ENCODE results near the gene TERT.
"Not testable (repeated sequence)": the region's sequence is repeated elsewhere in the genome, so short reads cannot be mapped to it uniquely, and the experiment has no call there.

TERT gene

DNA sequence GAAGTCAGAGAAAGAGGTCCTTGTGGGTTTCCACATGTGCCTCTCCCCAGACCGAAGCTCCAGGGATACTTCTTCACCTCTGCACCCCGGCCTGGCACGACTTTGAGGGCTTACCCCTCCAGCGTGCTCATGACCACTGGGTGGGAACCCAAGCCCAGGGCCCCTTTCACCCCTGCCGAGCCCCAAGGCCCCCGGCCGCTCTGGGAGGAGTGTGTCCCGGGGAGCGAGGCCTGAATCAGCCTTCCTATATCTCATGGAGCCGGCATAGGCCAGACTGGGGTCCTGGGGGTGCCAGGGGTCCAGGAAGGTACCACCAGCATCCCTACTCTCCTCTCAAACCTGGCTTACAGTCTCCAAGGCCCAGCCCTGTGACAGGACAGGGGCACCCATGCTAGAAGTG is 17.1 kb downstream of the TERT start:
- no peak for DNase-seq

DNA sequence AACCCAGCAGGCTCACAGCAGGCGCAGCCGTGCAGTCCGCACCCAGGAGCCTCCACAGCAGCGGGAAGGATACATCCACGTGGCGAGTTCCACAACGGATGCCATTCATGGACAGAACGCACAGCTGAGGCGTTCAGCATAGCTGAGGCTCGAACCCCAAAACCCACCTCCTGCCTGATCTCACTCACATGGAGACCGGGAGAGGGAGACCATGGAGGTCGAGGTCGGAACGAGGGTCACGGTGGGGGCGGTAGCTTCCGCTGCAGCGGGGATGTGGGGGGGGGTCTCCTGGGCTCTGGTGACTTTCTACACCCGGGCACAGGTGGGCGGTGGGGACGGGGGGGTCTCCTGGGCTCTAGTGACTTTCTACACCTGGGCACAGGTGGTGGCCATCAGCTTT is 17.5 kb downstream of the TERT start:
- no peak for DNase-seq

DNA sequence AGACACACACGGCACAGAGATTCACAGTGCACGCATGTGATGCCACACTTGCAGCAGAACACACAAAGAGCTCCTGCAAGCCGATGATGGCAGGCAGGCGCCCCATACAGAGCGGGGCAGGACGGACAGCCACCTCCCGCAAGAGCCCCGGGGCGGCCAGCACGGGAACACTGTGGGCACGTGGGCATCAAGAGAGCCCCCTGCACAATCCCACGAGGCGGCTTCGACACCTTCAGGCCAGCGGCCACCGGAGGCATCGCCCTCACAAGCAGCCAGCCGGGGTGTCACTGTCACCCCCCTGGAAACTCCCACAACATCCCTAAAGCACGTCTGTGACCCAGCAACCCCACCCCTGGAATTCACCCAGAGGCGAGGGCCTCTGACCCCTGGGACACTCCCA is 17.9 kb downstream of the TERT start:
- DNase-seq, result no peak

DNA sequence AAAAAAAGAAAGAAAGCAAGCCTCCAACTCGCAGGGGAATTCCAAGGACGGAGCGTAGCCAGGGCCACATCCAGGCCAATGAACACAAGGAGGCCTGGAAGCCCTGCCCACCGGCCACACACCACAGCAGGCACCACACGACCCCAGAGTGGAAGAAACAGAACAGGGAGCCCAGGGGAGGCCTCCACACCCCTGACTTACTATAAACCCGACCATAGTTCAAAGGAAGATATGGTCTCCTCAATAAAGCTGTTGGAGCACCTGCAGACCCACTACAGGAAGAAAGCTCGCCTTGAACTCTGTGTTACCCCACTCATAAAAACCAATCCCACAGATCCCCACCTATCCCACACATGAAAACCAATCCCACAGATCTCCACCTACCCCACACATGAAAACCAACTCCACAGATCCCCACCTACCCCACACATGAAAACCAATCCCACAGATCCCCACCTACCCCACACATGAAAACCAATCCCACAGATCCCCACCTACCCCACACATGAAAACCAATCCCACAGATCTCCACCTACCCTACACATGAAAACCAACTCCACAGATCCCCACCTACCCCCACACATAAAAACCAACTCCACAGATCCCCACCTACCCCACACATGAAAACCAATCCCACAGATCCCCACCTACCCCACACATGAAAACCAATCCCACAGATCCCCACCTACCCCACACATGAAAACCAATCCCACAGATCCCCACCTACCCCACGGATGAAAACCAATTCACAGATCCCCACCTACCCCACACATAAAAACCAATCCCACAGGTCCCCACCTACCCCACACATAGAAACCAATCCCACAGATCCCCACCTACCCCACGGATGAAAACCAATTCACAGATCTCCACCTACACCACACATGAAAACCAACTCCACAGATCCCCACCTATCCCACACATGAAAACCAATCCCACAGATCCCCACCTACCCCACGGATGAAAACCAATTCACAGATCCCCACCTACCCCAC is 19.2 kb downstream of the TERT start:
- not testable (repeated sequence) for DNase-seq

DNA sequence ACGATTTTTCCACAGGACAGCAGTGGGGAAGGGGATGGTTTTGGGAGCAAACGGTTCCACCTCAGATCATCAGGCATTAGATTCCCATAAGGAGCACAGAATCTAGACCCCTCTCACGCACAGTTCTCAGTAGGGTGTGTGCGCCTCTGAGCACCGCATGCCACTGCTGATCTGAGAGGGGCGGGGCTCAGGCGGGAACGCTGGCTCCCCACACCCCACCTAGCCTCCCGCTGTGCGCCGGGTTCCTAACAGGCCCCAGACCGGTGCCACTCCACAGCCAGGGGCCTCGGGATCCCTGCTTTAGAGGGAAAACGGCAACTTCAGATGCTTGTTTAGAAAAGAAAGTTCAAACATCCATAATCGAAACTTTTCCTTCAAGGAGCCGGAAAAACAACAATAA is 20.4 kb downstream of the TERT start:
- DNase-seq, result no peak

DNA sequence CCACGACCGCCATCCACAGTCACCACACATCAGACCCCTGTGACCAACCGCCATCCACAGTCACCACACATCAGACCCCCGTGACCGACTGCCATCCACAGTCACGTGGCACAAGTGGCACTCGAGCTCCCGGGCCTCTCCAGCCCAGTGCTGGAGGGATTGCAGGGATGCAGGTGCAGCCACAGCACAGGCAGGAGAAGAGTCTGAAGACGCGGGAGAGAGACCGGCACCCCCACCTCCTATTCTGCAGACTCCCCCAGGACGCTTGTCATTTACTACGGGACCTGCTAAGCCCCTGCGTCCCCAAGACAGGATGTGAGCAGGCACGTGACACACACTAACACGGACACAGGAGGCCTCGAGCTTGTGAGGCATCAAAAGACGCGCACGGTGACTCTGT is 21.1 kb downstream of the TERT start:
- DNase-seq, result no peak

DNA sequence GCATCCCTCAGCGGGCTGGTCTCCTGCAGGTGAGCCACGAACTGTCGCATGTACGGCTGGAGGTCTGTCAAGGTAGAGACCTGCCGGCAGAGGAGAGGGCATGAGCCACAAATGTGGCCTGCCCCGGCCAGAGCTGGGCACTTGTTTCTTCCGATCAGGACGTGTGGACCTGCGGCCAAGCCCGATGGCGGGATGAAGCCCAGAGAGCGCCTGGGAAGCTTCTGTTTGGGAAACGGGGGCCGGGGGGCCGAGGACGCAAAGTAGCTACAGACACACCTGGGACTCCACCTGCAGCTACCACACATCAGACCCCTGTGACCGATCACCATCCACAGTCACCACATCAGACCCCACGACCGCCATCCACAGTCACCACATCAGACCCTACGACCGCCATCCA is 22.7 kb downstream of the TERT start:
- no peak for DNase-seq

DNA sequence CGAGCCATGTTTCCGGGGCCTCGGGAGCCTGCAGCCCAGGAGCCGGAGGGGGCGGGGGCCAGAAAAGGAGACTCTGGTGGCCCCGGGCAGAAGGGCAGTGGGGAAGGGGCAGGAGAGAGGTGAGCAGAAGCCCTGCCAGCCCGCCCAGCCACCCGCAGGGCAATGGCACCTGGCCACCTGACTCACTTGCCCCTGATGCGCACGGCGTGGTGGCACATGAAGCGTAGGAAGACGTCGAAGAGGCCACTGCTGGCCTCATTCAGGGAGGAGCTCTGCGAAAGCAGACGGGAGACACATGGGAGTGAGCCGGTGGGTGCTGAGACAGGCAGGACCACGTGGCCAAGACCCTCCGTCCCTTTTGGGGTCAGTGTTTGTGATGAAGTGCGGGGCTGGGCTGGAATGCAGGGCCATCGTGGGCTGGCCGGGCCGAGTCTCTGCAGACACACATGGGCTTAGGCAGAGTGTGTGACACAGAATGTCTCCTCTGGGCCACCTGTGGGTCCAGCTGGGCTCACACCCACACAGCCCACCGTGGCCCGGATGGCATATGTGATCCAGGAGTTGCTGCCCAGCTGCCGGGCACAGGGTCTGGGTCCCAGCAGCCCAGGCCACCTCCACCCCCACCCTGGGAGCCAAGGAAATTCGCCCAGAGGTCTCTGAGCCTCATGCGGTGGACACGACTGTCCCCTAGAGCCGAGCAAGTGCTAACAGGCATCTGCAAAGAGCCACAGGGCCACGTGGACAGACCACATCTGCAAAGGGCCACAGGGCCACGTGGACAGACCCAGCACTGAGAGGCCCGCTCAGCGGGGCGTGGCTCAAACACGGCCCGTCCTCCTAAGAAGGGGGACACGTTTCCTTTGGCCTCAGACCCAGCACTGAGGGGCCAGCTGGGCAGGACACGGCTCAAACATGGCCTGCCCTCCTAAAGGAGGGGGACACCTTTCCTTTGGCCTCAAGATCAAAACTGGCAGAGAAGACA is 23.6 kb downstream of the TERT start:
- DNase-seq, result no peak

DNA sequence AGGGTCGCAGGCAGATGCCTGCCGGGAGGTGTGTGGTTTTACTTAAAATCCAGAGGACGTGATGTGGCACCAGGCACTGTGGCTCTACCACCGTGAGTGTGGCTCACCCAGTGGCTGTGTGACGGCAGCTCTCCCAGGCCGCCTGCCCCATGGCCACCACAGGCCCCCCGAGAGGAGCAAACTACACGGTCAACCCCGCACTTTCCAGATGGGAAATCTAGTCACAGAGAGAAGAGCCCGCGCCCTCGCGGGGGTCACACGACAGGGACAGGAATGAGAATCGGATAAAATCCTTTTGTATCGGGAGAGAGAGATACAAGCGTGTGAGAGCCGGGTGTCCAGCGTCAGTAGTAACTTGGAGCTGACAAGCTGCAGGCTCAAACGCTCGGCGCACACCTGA is 24.4 kb downstream of the TERT start:
- no peak for DNase-seq

DNA sequence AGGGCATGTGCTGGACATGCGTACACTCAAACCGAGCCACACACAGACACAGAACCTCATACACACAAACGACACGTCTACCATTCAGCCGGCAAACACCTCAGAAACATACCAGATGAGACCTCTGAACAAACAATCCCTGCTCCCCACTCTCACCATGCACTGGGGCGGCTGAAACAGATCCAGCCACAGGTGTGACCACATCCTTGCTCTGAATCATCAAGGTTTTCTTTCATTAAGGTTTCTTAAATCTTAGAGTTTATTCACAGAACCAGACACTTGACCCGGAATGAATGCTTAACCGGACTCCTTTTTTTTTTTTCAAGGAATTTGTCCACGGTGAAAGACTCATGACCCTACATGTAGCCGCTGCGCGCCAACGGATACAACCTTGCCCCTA is 26.2 kb downstream of the TERT start:
- DNase-seq, result peak; percentile 48

DNA sequence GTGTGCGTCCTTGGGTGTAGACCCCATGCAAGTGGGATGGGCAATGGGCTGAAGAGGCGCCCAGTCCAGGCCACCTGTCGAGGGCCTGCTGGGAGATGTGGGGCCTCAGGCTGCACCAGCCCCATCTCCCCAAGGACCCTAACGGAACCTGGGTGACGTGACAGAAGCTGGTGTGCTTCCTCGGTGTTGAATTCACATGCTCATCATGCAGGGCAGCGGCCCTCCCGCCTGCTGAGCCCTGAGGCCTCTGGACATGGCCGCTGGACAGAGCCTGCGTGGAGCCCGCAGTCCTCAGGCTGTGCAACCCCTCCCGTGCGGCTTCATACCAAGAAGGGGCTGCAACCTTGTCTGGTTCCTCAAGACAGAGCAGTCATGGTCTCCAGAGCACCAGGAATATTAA is 26.8 kb downstream of the TERT start:
- no peak for DNase-seq

DNA sequence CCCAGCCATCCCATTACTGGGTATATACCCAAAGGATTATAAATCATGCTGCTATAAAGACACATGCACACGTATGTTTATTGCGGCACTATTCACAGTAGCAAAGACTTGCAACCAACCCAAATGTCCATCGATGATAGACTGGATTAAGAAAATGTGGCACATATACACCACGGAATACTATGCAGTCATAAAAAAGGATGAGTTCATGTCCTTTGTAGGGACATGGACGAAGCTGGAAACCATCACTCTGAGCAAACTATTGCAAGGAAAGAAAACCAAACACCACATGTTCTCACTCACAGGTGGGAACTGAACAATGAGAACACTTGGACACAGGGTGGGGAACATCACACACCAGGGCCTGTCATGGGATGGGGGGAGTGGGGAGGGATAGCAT is 27.4 kb downstream of the TERT start:
- not testable (repeated sequence) for DNase-seq

DNA sequence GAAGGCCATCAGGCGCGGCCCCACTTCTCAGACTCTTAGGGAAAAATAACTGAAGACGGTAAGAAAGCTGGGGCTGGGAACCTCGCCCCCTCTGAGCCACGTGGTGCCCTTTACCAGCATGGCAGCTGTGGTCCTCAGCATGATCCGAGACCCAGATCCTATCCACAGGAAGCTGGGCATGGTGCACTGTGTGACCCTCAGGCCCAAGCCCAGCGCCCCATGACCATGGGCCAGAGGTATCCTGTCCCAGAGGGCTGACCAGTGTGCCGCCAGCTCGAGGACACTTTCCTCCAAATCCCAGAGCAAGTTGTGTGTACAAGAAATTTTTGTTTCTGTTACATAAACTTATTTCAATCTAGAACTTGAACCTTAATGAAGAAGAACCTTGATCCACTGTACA is 28.1 kb downstream of the TERT start:
- DNase-seq, result no peak

DNA sequence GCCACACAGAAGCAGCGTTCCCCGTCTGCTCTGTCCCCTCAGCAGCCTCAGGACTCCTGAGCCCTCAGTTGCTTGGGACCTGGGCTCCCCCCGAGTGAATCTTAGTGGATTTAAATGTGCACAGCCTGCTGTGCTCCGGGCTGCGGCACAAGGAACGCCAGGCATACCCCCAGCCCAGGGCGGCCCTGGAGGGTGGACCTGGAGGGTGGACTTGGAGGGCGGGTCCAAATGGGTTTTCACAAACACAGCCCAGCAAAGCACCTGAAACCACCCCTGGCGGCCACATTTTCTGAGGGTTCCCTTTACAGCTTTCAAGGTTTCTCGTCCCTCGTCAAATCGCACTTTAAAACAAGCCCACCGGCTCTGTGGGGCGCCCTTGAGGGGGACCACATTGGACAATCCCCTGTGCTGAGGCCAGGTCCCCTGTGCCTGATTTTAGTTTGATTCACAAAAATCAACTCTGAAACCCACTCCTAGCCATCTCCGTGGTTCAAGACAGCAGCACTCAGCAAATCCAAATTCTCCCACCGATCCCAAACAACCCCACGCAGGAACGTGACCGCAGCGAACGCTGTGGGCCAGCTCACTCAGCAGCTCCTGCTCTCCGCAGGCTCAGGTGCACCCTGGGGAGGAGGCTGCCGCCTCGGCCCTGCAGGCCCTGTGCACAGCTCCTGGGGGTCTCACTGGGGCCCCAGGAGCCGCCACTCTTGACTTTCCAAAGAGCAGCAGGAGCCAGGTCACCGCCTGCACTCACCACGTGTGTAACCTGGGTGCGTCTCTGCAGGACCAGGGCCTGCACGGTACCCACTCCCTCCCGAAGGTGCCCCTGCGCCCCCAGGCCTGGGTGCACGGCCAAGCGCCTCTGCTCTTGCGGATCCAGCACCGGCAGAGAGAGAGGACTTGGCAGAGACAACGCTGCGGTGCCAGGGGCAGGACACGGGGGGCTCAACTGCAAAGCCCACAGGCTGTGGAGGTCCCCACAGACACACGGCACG is 29.1 kb downstream of the TERT start:
- no peak for DNase-seq

DNA sequence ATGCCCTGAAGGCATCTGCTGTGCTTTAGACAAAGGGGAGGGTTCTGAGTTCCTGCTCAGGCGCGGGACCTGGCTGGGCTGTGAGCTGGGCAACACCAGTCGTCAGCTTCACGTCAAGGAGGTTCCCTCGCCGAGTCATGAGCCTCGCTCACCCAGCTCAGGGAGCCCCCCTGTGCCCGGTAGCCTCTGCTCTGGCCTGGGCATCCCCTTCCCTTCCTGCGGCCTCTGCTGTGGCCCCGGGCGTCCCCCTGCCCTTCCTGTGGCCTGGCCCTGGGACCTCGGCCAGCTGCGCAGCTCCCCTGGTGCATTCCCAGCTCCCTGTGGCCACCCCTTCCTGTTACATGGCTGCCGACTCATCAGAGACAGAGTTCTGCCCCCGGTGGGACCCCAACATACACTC is 29.8 kb downstream of the TERT start:
- no peak for DNase-seq

DNA sequence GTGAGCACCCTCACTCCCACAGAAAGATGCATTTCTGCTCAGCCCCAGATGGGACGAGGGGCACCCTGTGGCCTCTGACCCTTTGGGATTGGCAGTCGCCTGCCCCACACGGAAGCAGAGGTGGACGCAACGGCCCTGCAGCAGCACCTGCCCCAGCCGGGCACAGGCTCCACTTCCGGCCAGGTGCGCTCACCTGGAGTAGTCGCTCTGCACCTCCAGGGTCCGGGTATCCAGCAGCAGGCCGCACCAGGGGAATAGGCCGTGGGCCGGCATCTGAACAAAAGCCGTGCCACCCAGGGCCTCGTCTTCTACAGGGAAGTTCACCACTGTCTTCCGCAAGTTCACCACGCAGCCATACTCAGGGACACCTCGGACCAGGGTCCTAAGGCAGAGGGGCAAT is 30.7 kb downstream of the TERT start:
- no peak for DNase-seq

DNA sequence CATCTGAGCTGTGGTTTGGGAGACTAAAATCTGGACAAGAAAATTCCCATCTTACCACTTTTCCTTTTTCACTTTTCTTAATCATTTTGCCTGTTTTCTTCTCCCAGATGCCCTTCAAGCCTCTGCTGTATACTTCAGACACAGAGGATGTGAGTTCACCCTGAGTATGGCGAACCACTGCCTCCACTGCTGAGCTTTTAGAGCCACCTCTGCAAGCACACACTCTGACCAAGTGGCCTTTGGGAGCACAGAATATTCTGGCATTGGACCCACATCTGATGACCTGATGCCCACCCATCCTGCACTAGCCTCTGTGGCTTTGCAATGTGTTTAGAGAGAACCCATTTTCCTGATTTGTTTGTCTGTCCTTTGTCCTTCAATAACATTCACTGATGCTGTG is 32.5 kb downstream of the TERT start:
- no peak for DNase-seq

DNA sequence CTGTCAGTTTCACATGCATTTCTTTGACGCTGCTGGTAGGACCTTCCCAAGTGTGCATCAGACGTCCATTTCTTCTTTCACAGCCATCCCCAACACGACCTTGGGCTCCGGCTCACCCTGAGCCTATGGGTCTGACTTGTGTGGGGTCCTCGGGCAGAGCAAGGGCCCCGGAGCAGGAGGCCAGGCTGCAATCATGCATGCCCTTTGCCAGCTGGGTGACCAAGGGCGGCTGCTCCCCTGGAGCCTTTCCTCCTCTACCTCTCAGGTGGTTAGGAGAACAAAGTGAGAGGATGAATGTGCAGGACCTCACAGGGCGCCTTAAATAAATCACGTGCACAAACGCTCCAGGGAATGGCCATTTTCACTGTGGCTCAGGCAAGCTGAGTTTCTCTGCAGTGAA is 33.2 kb downstream of the TERT start:
- DNase-seq, result no peak

DNA sequence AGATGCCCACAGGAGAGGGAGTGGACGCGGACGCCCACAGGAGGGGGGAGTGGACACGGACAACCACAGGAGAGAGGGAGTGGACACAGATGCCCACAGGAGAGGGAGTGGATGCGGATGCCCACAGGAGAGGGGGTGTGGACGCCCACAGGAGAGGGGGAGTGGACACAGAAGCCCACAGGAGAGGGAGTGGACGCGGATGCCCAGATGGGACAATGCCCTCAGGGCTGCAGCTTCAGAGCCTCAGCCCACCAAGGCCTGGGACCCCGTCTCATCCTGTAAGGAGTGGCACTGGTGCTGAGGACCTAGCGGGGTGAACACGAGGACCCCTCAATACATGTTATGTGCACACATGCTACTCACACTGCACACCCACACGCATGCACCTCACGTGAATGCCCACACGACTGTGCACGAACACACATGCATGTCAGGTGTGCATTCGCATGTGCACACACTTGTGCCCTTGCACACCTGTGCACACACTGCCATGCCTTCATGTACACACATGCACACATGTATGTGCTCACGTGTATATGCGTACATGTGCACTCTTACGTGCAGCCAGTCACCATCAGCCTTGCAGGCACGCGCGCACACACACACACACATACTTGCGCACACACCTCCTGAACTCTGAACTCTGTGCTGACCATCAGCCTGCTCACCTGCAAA is 34.9 kb downstream of the TERT start:
- no peak for DNase-seq

DNA sequence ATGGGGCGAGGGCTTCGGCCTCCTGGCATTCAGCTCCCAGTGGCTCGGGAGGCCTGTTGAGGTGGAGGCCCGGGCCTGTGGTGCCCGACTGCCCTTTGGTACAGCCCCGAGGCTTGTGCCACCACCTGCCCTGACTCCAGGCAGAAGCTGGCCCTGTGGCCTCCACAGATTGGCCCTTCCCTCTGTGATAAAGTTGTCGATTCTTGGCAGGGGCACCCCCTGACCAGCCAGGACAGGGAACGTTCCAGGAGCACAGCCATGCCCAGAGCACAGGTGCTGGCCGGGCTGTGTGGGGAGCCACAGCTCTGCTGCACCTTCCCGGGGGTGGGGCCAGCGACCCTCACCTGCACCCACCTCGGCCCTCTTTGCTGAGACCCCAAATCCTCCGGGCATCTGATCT is 37.0 kb downstream of the TERT start:
- no peak for DNase-seq

DNA sequence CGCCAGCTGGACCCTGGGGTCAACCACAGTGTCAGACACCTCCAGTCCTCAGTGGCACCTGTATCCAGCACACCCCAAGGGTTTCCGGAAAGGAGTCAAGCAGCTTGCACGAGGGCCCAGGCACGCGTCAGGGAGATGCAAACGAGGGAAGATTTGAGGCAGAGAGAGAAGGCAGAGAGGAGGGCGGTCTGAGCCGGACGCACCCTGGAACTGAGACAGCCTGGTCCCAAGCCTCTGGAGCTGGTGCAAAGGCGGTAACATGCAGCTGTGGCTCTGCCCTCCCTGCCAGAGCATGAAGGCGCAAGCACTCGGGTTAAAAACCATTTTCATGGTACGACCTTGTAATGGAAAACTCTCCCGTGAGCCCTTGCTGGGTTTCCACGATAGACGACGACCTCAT is 37.5 kb downstream of the TERT start:
- DNase-seq, result no peak

DNA sequence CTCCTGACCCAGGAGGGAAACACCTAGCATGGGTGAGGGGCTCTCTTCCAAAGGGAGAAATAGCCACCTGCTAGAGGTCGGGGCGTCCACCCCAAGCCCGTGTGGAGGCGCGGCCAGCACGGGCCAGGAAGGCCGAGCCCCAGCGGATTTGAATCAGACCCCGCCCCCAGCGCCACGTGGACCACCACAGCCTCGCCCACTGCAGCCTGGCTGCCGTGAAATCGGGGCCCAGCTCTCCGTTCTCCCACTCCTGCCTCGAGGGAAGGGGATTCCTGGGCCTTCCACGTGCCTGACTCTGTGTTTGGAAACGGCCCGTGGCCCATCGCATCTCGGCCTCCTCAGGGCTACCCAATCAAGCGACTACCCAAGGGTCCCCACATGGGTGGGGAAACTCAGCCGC is 38.1 kb downstream of the TERT start:
- DNase-seq, result no peak

Measured in central memory CD4-positive, alpha-beta T cell (primary cell).